CD4-positive, alpha-beta T cell treated with Interleukin-4 for 1 hour (primary cell): ENCODE data around the gene GALNT7.
"Not testable (repeated sequence)": the region's sequence is repeated elsewhere in the genome, so short reads cannot be mapped to it uniquely, and the experiment has no call there.

ENCODE experiments used
- DNase-seq, 2 donors: peaks; one replicate each; pipeline ENCODE4 v3.0.0-alpha.2; 2020 to 2022

GALNT7 gene, protein sequence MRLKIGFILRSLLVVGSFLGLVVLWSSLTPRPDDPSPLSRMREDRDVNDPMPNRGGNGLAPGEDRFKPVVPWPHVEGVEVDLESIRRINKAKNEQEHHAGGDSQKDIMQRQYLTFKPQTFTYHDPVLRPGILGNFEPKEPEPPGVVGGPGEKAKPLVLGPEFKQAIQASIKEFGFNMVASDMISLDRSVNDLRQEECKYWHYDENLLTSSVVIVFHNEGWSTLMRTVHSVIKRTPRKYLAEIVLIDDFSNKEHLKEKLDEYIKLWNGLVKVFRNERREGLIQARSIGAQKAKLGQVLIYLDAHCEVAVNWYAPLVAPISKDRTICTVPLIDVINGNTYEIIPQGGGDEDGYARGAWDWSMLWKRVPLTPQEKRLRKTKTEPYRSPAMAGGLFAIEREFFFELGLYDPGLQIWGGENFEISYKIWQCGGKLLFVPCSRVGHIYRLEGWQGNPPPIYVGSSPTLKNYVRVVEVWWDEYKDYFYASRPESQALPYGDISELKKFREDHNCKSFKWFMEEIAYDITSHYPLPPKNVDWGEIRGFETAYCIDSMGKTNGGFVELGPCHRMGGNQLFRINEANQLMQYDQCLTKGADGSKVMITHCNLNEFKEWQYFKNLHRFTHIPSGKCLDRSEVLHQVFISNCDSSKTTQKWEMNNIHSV

DNA sequence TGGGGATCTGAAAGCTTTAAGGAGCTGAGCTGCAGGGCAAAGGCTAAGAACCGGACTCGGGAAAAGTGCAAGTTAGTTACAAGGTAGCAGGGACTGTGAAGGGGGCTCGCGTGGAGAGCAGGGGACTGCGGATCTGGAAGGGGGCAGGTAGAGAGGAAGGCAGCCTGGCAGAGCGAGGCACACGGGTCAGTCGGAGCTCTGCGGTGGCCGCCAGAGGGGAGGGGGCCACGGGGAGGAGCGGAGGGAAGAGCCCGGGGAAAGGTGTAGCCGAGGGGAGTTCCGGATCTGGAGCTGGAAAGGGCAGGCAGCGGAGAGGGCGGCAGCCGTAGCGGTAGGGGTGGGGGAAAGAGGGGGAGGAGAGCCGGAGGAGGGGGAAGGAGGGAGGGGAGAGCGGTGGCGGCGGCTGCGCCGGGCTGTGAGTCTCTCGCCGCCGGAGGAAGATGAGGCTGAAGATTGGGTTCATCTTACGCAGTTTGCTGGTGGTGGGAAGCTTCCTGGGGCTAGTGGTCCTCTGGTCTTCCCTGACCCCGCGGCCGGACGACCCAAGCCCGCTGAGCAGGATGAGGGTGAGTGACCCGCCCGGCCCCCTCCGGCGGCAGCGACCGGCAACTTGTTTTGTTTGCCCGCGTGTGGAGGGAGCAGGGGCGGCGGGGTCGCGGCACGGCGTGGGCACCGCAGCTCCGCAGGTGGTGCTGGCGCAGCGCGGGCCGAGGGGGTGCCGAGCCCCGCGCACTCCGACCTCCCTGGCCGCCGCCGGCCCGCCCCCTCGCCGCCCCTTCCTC lies at the start of gene GALNT7:
GALNT7 (plus strand) TSS at position 416 of the 782 bp plus-strand sequence; CDS start at position 441, 25 bp downstream.
- peak; percentile 58 to 68 for DNase-seq

- not testable (repeated sequence) for DNase-seq
Measured at GRCh38 chr4:173118819-173119218, 49.8 kb upstream of the GALNT7 start.

- DNase-seq = no peak
Measured at GRCh38 chr4:173119818-173120217, 48.8 kb upstream of the GALNT7 start.

DNA sequence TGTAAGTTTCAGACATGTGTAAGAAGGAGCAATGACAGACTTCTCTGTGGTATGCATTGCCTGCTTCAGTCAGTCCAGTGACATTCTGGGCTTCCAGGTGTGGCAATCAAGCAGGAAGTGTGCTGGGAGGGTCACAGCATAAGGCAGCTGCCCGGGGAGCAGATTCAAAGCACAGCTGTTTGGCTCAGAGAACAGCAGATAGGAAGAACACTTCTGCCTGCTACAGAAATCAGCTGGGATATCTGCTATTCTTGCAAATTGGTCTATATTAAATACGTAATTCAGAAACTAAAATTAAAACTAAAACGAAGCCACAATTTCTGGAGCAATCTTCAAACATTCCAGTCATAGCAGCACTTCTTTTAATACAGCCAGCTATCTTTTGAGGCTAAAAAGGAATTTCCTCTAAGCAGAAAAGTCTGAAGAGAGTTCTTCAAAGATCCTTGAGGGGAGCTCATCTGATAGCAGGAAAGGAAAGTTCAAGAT lies 47.5 kb upstream of the GALNT7 start:
- no peak for DNase-seq

GRCh38 chr4:173124209-173124865 lies 44.3 kb upstream of the GALNT7 start:
- DNase-seq = no peak

DNA sequence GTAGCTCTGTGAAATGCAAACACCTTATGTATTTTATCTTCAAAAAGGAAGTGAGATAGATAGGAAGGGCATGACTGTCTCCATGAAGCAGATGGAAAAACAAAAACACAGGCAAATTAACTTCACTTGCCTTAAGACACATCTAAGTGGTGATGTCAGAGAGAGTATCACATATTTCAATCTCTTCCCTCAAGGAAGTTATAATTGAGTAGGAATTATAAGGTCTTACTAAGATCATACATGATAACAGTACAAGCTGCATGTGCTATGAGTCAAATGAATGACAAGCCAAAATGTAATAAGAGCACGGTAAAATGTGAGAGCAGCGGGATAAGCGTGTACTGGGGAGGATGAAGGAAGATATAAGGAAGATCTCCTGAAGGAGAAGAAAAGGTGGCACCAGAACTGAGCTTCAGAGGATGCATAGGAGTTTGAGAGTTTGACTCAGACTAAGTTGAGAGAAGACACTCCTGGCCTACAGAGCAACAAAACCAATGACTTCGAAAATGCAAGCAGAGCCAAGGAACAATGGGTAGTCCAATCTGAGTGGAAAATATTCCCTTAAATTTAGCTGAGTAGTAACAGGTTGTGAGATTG lies 43.3 kb upstream of the GALNT7 start:
- DNase-seq = no peak

DNA sequence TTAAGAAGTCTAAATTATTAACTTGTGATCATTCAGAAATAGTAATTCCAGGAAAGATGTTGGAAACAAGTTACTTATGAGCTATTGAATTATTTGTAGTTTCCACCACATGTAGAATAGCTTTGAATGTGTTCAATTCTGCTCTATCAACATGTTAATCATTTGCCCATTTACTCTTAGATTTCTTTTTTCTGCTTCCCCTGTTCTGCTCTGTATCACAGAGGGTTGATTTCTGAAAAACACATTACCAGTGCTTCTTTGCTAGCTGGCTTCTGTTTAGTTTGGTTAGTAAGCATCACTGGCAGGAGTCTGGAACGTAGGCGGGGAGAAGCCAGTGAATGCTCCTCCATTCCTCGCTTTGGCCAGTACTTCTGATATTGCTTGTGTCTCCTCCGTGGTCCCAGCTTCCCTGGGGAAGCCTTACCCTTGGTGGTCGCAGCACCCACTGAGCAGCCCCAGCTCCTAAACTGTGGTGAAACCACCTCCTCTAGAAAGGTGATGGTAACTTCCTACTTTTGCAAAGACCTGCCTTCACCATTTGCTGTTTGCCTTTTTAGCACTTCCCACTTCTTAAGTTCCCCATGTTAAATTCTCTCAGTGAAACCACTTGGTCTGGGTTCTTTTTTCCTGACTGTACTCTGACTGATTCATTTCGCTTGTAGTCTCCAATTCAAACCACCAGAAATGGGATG lies 40.3 kb upstream of the GALNT7 start:
- DNase-seq = no peak

DNA sequence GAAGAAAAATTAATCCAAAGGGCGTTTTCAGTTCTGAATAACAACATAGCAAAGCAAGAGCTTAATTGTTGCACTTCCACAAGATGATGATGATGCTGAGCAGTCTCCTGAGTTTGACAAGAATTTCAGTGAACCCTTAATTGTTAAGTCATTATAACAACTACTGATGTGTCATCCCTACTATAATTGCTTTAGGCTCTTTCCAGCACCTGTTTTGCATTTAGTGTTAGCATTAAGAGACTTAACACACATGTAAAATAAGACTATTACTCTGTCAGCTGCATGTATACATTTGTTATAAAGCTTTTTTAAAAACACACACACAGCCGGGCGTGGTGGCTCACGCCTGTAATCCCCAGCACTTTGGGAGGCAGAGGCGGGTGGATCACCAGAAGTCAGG lies 37.9 kb upstream of the GALNT7 start:
- DNase-seq = no peak

- DNase-seq = no peak
Measured at GRCh38 chr4:173134426-173134825, 34.2 kb upstream of the GALNT7 start.

GRCh38 chr4:173135241-173135847 lies 33.3 kb upstream of the GALNT7 start:
- no peak for DNase-seq

DNA sequence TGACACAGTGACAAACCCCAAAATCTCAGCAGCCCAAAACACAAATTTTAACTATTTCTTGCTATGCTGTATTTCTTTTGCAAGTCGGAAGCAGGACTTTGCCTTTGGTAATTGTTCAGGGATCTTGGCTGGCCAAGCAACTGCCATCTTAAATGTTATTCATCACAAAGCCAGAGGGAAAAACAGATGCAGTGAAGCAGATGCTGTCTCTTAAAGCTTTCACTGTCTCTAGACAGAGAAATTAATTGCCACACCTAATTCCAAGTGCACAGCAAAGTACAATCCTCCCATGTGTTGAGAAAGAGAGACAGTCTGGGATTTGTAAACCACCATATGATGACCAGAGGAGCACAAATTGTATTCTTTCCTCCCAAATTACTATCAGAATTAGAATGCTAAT lies 30.0 kb upstream of the GALNT7 start:
- no peak for DNase-seq

GRCh38 chr4:173139561-173139960 lies 29.1 kb upstream of the GALNT7 start:
- DNase-seq = no peak

DNA sequence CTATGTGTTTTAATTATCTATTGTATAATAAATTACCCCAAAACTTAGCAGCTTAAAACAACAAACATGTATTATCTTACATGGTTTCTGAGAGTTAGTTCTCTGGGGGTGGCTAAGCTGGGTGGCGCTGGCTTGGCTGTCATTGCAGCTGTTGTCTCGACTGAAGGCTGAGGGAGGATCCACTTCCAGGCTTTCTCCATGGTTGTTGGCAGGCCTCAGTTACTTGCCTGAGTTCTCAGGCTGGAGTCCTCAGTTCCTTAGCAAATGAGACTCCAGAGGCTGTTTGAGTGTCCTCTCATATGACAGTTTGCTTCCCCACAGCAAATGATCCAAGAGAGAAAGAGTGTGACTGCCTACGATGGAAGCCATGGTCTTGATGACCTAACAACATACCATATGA lies 23.5 kb upstream of the GALNT7 start:
- no peak for DNase-seq

- no peak for DNase-seq
Measured at GRCh38 chr4:173146456-173146855, 22.2 kb upstream of the GALNT7 start.

DNA sequence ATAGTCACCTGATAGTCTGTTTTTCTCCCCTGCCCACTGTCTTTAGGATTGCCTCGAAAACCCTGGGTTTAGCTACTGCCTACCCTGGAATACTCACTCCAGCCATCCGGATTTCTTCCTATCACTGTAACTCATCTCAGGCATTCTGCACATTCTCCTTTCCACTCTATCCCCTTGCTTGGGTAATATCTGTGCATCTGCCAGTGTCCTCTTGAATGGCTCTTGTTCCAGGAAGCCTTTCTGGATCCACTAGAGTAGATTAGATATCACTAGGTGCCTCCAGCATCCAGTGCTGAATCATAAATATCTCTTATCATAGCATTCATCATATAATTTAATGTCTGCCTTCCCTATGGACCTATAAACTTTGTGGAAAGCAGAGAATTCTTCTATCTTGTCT lies 17.1 kb upstream of the GALNT7 start:
- DNase-seq = no peak

GRCh38 chr4:173152104-173152503 lies 16.5 kb upstream of the GALNT7 start:
- DNase-seq = no peak

- no peak for DNase-seq
Measured at GRCh38 chr4:173153445-173153844, 15.2 kb upstream of the GALNT7 start.

DNA sequence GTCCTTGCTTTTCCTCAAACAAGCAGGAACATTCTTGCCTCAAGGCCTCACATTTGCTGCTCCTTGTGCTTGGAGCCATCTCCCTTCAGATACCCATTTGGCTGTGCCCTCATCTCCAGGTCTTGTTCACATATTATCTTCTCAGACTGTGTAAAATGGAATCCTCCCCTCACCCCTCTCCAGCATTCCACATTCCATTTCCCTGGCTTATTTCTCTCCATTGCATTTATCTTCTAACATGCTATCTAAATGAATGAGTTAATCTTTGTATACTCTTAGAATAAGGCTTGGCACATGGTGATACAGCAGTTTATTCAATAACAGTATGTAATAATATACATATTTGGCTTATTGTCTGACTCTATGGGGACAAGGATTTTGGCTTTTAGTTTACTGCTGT lies 8.8 kb upstream of the GALNT7 start:
- no peak for DNase-seq

DNA sequence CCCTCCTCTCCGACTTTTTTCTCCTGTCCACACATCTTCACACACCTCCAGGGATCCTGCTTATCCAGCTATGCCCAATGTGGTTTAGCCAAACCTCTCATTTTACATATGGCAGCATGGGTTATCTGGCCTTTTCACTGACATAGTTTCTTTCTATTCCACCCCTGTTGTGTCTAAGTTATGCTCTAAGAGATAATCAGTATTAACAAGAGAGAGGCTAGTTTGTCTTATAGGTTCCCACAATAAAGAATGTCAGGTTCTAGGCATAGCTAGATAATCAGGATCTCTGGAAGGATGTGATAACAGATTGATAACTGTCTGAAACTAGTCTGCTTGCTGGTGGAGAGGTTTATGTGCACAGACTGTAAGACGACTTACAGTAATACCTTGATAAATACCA lies 7.7 kb upstream of the GALNT7 start:
- DNase-seq = no peak

- no peak for DNase-seq
Measured at GRCh38 chr4:173161311-173161710, 7.3 kb upstream of the GALNT7 start.

GRCh38 chr4:173165706-173166105 lies 2.9 kb upstream of the GALNT7 start:
- no peak for DNase-seq
